Body of pancreas (tissue), 4 donors: ENCODE measurements around the gene ATAD3B.
"Not testable (repeated sequence)": the region's sequence is repeated elsewhere in the genome, so short reads cannot be mapped to it uniquely, and the experiment has no call there.

ENCODE experiments used
- POLR2A ChIP-seq, 3 donors: fragments of 450-650 bp; IDR thresholded peaks; one replicate each; pipeline ENCODE4 v1.6.1; 2016; ENCODE audit warnings: antibody characterized with exemption in 3 of 3, mild to moderate bottlenecking in 2 of 3
- TF ChIP-seq, protein P1 (sequence below), 7 experiments: fragments of 450-650 bp in 4 of 7; fragments of 200-600 bp in 3 of 7; sonication (generic) in 3 of 7; IDR thresholded peaks; one replicate each; pipeline ENCODE4 v1.5.1; 2016 to 2019; ENCODE audit warnings: antibody characterized with exemption in 7 of 7

DNA sequence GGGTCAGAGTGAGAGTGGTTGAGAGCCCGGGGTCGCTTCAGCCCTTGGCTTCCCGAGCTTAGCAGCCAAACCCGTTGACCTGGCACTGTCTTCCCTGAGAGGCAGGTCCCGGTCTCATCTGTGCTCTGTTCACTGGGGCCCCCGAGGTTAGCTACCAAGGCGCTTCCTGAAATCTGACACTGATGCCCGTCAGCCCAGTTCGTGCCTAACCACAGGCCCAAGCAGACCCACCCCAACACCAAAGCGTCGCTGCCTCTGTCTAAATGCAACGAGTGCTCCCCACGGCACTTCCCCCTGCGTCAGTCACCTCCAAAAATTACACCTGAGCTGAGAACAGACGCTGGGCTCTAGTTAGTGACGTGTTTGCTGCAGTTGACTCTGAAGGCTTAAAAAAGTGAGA, 42.8 kb downstream of the ATAD3B start:
- TF ChIP-seq, protein P1, sequence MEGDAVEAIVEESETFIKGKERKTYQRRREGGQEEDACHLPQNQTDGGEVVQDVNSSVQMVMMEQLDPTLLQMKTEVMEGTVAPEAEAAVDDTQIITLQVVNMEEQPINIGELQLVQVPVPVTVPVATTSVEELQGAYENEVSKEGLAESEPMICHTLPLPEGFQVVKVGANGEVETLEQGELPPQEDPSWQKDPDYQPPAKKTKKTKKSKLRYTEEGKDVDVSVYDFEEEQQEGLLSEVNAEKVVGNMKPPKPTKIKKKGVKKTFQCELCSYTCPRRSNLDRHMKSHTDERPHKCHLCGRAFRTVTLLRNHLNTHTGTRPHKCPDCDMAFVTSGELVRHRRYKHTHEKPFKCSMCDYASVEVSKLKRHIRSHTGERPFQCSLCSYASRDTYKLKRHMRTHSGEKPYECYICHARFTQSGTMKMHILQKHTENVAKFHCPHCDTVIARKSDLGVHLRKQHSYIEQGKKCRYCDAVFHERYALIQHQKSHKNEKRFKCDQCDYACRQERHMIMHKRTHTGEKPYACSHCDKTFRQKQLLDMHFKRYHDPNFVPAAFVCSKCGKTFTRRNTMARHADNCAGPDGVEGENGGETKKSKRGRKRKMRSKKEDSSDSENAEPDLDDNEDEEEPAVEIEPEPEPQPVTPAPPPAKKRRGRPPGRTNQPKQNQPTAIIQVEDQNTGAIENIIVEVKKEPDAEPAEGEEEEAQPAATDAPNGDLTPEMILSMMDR (IDR thresholded peaks at IDR 0.05), result not testable (repeated sequence)
- TF ChIP-seq POLR2A (IDR thresholded peaks at IDR 0.05), result not testable (repeated sequence)
